Ectodermal cell (in vitro differentiated cells): ENCODE data around the gene MAP1LC3C. TPM values are rescaled to one million over a fixed set of nuclear protein-coding genes. Genes with fewer than 3 reads are reported as not detected.

Source experiments
- H3K27ac ChIP-seq: 2 replicates; pipeline ENCODE4 v1.7.0; 2013; ENCODE audit warnings: mild to moderate bottlenecking, low read depth, low read length; ENCODE audit not compliant: insufficient read depth, poor library complexity, severe bottlenecking
- H3K27me3 ChIP-seq: 2 replicates; pipeline ENCODE4 v1.7.0; 2013; ENCODE audit warnings: mild to moderate bottlenecking, low read length; ENCODE audit not compliant: insufficient read depth, control insufficient read depth, poor library complexity, severe bottlenecking
- H3K36me3 ChIP-seq: one replicate; pipeline ENCODE4 v1.7.0; 2013; ENCODE audit warnings: low read length; ENCODE audit not compliant: control insufficient read depth, insufficient read depth
- H3K4me1 ChIP-seq: one replicate; pipeline ENCODE4 v1.7.0; 2013; ENCODE audit warnings: low read length; ENCODE audit not compliant: control insufficient read depth, insufficient read depth
- H3K4me3 ChIP-seq: 2 replicates; pipeline ENCODE4 v1.7.0; 2013; ENCODE audit warnings: low read depth, low read length, control low read depth; ENCODE audit not compliant: insufficient read depth
- H3K9me3 ChIP-seq: 2 replicates; pipeline ENCODE4 v1.7.0; 2013; ENCODE audit warnings: mild to moderate bottlenecking, low read length, moderate library complexity; ENCODE audit not compliant: control insufficient read depth
- WGBS, 2 experiments: methylation state at CpG; one replicate each; pipeline ENCODE4 v1.1.7; 2013; ENCODE audit warnings: missing lambda C conversion rate in 2 of 2; 5-methylcytosine and 5-hydroxymethylcytosine counted together
- polyA plus RNA-seq, 4 experiments: library from polyadenylated mRNA; stranded (reverse); fragments of 50-300 nt; gene quantifications; one replicate each; pipeline ENCODE4 v1.2.3, GENCODE V29; 2013

The MAP1LC3C gene
- polyA plus RNA-seq (2013, experiment 1 of 4) = 1.1 TPM
- 0.82 TPM for polyA plus RNA-seq (2013, experiment 2 of 4)
- 1.3 TPM for polyA plus RNA-seq (2013, experiment 3 of 4)
- 1.1 TPM for polyA plus RNA-seq (2013, experiment 4 of 4)

GRCh38 chr1:241999026-241999425, at the start of gene MAP1LC3C:
TSS of gene MAP1LC3C (minus strand) at chr1:241999098. CDS start at chr1:241999008, 90 bp downstream.
- Histone ChIP-seq H3K9me3 (no peaks in the 10 kb centered on the region), H3K4me3 (no peak within 1 kb of the TSS), H3K27me3 (peaks cover 3% of the 10 kb centered on the region), H3K36me3 (no peaks in the 10 kb centered on the region), H3K27ac (no peak within 1 kb of the TSS), H3K4me1 (no peaks in the 10 kb centered on the region)
- 22 to 24% methylated on average over 4 of the region's 4 CpGs for WGBS, 2 experiments

- no peaks in the 10 kb centered on the region for H3K4me1 ChIP-seq
- no peak overlapping the region for H3K4me3 ChIP-seq
- H3K27me3 ChIP-seq = no peaks in the 10 kb centered on the region
- H3K9me3 ChIP-seq = no peaks in the 10 kb centered on the region
- no peaks in the 10 kb centered on the region for H3K36me3 ChIP-seq
- 58 to 59% methylated on average over 3 of the region's 3 CpGs for WGBS, 2 experiments
- no peak overlapping the region for H3K27ac ChIP-seq
Observed at GRCh38 chr1:242043165-242043564, 44.3 kb upstream of the MAP1LC3C start.

- Histone ChIP-seq H3K27ac (no peak overlapping the region), H3K4me1 (no peaks in the 10 kb centered on the region), H3K4me3 (no peak overlapping the region), H3K27me3 (no peaks in the 10 kb centered on the region), H3K9me3 (no peaks in the 10 kb centered on the region), H3K36me3 (no peaks in the 10 kb centered on the region)
- WGBS, 2 experiments = 94 to 95% methylated on average over 3 to 5 of the region's 5 CpGs
Observed at GRCh38 chr1:242034392-242034791, 35.5 kb upstream of the MAP1LC3C start.

GRCh38 chr1:242033447-242033846, 34.5 kb upstream of the MAP1LC3C start:
- H3K4me1 ChIP-seq = no peaks in the 10 kb centered on the region
- H3K27ac ChIP-seq = no peak overlapping the region
- H3K9me3 ChIP-seq = no peaks in the 10 kb centered on the region
- 93 to 96% methylated on average over 4 of the region's 4 CpGs for WGBS, 2 experiments
- no peak overlapping the region for H3K4me3 ChIP-seq
- H3K36me3 ChIP-seq = no peaks in the 10 kb centered on the region
- no peaks in the 10 kb centered on the region for H3K27me3 ChIP-seq

- Histone ChIP-seq H3K4me1 (no peaks in the 10 kb centered on the region), H3K27ac (no peak overlapping the region), H3K36me3 (no peaks in the 10 kb centered on the region), H3K27me3 (no peaks in the 10 kb centered on the region), H3K9me3 (no peaks in the 10 kb centered on the region), H3K4me3 (no peak overlapping the region)
- WGBS, 2 experiments = 96 to 98% methylated on average over 1 of the region's 1 CpG
Observed at GRCh38 chr1:242030071-242030470, 31.2 kb upstream of the MAP1LC3C start.

- no peaks in the 10 kb centered on the region for H3K9me3 ChIP-seq
- H3K4me1 ChIP-seq = no peaks in the 10 kb centered on the region
- no peak overlapping the region for H3K27ac ChIP-seq
- H3K36me3 ChIP-seq = no peaks in the 10 kb centered on the region
- H3K4me3 ChIP-seq = no peak overlapping the region
- 77 to 80% methylated on average over 13 of the region's 13 CpGs for WGBS, 2 experiments
- H3K27me3 ChIP-seq = no peaks in the 10 kb centered on the region
Observed at GRCh38 chr1:242025681-242026080, 26.8 kb upstream of the MAP1LC3C start.

GRCh38 chr1:242023805-242024204, 24.9 kb upstream of the MAP1LC3C start:
- H3K27ac ChIP-seq = no peak overlapping the region
- H3K4me3 ChIP-seq = no peak overlapping the region
- WGBS, 2 experiments = 94 to 96% methylated on average over 6 of the region's 6 CpGs
- no peaks in the 10 kb centered on the region for H3K9me3 ChIP-seq
- H3K27me3 ChIP-seq = no peaks in the 10 kb centered on the region
- no peaks in the 10 kb centered on the region for H3K36me3 ChIP-seq
- no peaks in the 10 kb centered on the region for H3K4me1 ChIP-seq

GRCh38 chr1:242019018-242019417, 20.1 kb upstream of the MAP1LC3C start:
- WGBS, 2 experiments = 92 to 95% methylated on average over 6 of the region's 6 CpGs
- H3K27me3 ChIP-seq = no peaks in the 10 kb centered on the region

GRCh38 chr1:242017580-242018233, 18.8 kb upstream of the MAP1LC3C start:
- no peaks in the 10 kb centered on the region for H3K36me3 ChIP-seq
- H3K4me3 ChIP-seq = no peak overlapping the region
- WGBS, 2 experiments = 50 to 59% methylated on average over 7 to 9 of the region's 10 CpGs
- H3K27ac ChIP-seq = no peak overlapping the region
- H3K9me3 ChIP-seq = no peaks in the 10 kb centered on the region
- no peaks in the 10 kb centered on the region for H3K4me1 ChIP-seq
- H3K27me3 ChIP-seq = no peaks in the 10 kb centered on the region

More at GRCh38 chr1:242019018-242019417, 20.1 kb upstream of the MAP1LC3C start:
- H3K27ac ChIP-seq = no peak overlapping the region
- no peaks in the 10 kb centered on the region for H3K4me1 ChIP-seq
- no peaks in the 10 kb centered on the region for H3K9me3 ChIP-seq
- H3K4me3 ChIP-seq = no peak overlapping the region
- H3K36me3 ChIP-seq = no peaks in the 10 kb centered on the region

- Histone ChIP-seq H3K9me3 (no peaks in the 10 kb centered on the region), H3K27ac (no peak overlapping the region), H3K36me3 (no peaks in the 10 kb centered on the region), H3K4me1 (no peaks in the 10 kb centered on the region), H3K27me3 (no peaks in the 10 kb centered on the region), H3K4me3 (no peak overlapping the region)
Observed at GRCh38 chr1:242016479-242016878, 17.6 kb upstream of the MAP1LC3C start.
